Right lobe of liver (tissue), 6 donors: ENCODE results near the gene ADD2. TPM values are rescaled to one million over a fixed set of nuclear protein-coding genes. Genes with fewer than 3 reads are reported as not detected.

Source experiments
- ATAC-seq, 4 donors: fragments of 200-7000 bp; cut with Tn5 transposase; one replicate each; pipeline ENCODE4 v1.9.1; 2020; ENCODE audit warnings: mild to moderate bottlenecking in 4 of 4, moderate library complexity in 4 of 4
- DNase-seq, 3 donors: peaks; one replicate each; pipeline ENCODE4 v3.0.0-alpha.2; 2020
- H3K27ac ChIP-seq, 3 donors: fragments of 200-600 bp; one replicate each; pipeline ENCODE4 v1.8.0; 2022
- H3K27me3 ChIP-seq, 2 donors: fragments of 200-600 bp; one replicate each; pipeline ENCODE4 v1.8.0; 2022
- H3K36me3 ChIP-seq, 4 donors: fragments of 200-600 bp; sonication (generic) in 1 of 4; one replicate each; pipeline versions ENCODE4 v1.5.1 to v1.8.0; 2017 to 2022; ENCODE audit warnings: control low read depth in 1 of 4
- H3K4me1 ChIP-seq, 4 donors: fragments of 200-600 bp; sonication (generic) in 1 of 4; one replicate each; pipeline versions ENCODE4 v1.5.1 to v1.8.0; 2017 to 2022; ENCODE audit warnings: control low read depth in 1 of 4
- H3K4me3 ChIP-seq, 3 donors: fragments of 200-600 bp; one replicate each; pipeline ENCODE4 v1.8.0; 2022
- H3K9me3 ChIP-seq, 4 donors: fragments of 200-600 bp; sonication (generic) in 1 of 4; one replicate each; pipeline versions ENCODE4 v1.5.1 to v1.8.0; 2017 to 2022; ENCODE audit warnings: control low read depth in 1 of 4
- POLR2A ChIP-seq: fragments of 450-650 bp; IDR thresholded peaks from one replicate; pipeline ENCODE4 v1.6.1; 2017; ENCODE audit warnings: antibody characterized with exemption, mild to moderate bottlenecking
- WGBS: methylation state at CpG from one replicate; pipeline ENCODE4 v1.1.6; 2018; ENCODE audit warnings: low coverage, low lambda C conversion rate; ENCODE audit not compliant: insufficient coverage; ENCODE audit errors: missing lambda C conversion rate; 5-methylcytosine and 5-hydroxymethylcytosine counted together
- intact Hi-C, 2 donors: fragments of 100-400 bp; cut with DNase I; formaldehyde crosslinking; loops; one replicate each; pipeline versions ENCODE4 v1.11.2 to v1.14.1; 2022
- total RNA-seq, 6 experiments: library from RNA; depleted of rRNA in 2 of 6; stranded (reverse); fragments of >200 nt in 2 of 6; fragmentation: NEBNext Ultra II Directional in 3 of 6; extraction: Animal tissue kit (Norgen Biotek cat#: 25700) in 3 of 6; gene quantifications; one replicate each; pipeline versions ENCODE4 v1.1.0 to v1.2.4, GENCODE V29; 2016 to 2023
- TF ChIP-seq, protein P1 (sequence below), 4 donors: fragments of 200-600 bp in 3 of 4; fragments of 450-650 bp in 1 of 4; IDR thresholded peaks; one replicate each; pipeline versions ENCODE4 v1.5.1 to v1.8.0; 2016 to 2022; ENCODE audit warnings: antibody characterized with exemption in 4 of 4, mild to moderate bottlenecking in 2 of 4
- donor health status: DM: no; HTN: yes; CAD: no.
- donor health status: DM: no; HTN: no; CAD: no.
- donor health status: DM: no; HTN: no; CAD: no.
- donor health status: DM: no; HTN: yes; CAD: no.
- donor health status: DM: no; HTN: yes; CAD: no.

Gene ADD2
- total RNA-seq, 6 experiments from 2014 or later = under 0.01 to 1.00 (median 0.14) TPM; not detected in 1

DNA sequence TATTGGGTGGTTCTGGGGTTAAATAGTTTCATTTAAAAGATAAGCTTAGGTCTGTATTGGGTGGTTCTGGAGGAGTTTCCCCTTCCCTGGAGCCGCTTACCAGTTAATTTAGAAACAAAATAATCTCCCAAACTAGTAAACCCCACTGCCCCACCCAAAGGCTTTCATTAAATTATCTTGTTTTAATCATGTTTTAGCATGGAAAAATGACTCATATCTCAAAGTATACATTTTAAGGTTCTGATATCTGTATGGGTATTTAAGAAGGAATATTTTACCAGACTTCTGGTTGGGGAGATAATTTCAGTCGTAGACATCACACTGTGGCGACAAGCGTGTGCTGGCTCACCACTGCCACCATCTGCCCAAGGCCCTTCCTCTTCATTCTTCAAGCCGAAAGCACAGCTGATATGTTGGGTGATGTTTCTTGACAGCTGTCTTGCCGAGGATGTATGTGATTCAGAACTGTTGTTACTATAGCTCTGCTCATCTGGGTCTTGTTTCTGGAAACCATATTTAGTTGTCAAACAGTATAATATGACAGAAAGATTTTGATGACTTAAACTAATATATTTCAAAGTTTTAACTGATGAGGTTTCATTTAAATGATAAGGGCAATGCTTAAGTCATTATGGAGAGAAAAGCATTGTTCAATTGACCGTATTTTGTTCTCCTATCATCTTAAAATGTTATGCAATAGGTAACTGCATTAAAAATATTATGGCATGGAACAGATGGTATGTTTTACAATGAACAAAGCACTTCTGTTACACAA, 17.3 kb upstream of the ADD2 start:
- no peak for TF ChIP-seq POLR2A
- TF ChIP-seq, protein P1, sequence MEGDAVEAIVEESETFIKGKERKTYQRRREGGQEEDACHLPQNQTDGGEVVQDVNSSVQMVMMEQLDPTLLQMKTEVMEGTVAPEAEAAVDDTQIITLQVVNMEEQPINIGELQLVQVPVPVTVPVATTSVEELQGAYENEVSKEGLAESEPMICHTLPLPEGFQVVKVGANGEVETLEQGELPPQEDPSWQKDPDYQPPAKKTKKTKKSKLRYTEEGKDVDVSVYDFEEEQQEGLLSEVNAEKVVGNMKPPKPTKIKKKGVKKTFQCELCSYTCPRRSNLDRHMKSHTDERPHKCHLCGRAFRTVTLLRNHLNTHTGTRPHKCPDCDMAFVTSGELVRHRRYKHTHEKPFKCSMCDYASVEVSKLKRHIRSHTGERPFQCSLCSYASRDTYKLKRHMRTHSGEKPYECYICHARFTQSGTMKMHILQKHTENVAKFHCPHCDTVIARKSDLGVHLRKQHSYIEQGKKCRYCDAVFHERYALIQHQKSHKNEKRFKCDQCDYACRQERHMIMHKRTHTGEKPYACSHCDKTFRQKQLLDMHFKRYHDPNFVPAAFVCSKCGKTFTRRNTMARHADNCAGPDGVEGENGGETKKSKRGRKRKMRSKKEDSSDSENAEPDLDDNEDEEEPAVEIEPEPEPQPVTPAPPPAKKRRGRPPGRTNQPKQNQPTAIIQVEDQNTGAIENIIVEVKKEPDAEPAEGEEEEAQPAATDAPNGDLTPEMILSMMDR (IDR thresholded peaks at IDR 0.05) = peak in 3 of 4 donors; percentile 27 to 49 (median 39)
- ATAC-seq (peak in 3 of 4 donors; percentile 40 to 58 (median 55)), DNase-seq (no peak)
- Histone ChIP-seq H3K9me3 (no peaks in the 10 kb centered on the region), H3K36me3 (no peaks in the 10 kb centered on the region), H3K27me3 (peaks cover 0 to 10% of the 10 kb centered on the region in 2 donors), H3K4me1 (peaks cover 0 to 10% (median 0%) of the 10 kb centered on the region in 4 donors), H3K4me3 (no peak overlapping the region), H3K27ac (no peak overlapping the region)
- intact Hi-C loops = no loop called here
- 20% methylated on average over 7 of the region's 7 CpGs for WGBS

DNA sequence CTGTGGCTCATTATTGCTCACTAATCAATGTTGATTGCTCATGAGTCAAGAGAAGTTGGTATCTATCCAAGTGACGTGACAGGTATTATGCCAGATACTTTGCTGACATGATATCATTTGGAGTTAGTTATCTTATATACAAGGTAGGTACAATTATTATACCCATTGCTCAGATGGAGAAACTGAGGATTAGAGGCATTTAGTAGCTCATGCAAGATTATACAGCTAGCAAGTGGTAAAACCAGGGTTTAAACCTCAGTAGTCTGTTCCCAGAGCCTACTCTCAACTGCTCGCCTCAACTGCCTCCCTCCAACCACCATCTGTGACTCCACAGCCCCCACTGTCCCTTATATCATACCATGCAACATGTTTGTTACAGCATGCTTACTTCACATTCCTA, 16.3 kb upstream of the ADD2 start:
- Histone ChIP-seq H3K4me1 (no peaks in the 10 kb centered on the region), H3K36me3 (no peaks in the 10 kb centered on the region), H3K27ac (no peak overlapping the region), H3K9me3 (no peaks in the 10 kb centered on the region), H3K27me3 (peaks cover 0 to 5% of the 10 kb centered on the region in 2 donors), H3K4me3 (no peak overlapping the region)
- DNase-seq (no peak), ATAC-seq (no peak)
- TF ChIP-seq, protein P1 (IDR thresholded peaks at IDR 0.05) = no peak
- TF ChIP-seq POLR2A = no peak
- WGBS = 68% methylated on average over 2 of the region's 2 CpGs
- intact Hi-C loops = no loop called here

DNA sequence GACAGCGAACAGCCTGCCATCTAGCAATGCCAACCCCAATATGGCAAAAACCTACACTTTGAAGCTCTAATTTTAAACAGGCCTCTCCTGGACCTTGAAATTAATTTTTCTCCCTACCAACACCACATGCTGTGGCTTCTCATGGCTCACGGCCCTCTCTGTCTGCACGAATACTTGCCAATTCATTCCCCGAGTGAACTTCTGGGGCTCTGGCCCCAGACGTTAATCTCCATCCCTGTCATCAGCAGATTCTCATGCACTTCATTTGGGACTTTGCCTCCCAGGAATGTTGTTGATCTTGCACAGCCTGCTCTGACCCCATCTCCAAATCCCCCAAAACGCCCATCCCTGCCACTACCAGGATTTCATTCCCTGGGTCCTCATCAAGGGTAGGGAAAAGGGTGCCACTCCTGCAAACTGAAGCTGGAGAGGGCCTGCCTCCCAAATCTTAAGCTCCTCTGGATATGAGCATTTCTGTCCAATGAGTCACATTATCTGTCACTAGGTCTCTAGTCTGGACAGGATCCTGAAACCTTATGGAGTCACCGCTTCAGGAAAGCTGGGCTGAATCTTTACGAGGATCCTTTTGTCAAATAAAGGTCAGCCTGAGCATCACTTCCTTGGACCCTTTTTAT, 12.0 kb upstream of the ADD2 start:
- Histone ChIP-seq H3K27me3 (no peaks in the 10 kb centered on the region), H3K9me3 (no peaks in the 10 kb centered on the region), H3K36me3 (no peaks in the 10 kb centered on the region), H3K4me1 (no peaks in the 10 kb centered on the region), H3K27ac (no peak overlapping the region), H3K4me3 (no peak overlapping the region)
- WGBS = 57% methylated on average over 8 of the region's 8 CpGs
- TF ChIP-seq POLR2A = no peak
- TF ChIP-seq, protein P1 (IDR thresholded peaks at IDR 0.05) = no peak
- no peak for DNase-seq
- intact Hi-C loops = no loop called here
- ATAC-seq = no peak

DNA sequence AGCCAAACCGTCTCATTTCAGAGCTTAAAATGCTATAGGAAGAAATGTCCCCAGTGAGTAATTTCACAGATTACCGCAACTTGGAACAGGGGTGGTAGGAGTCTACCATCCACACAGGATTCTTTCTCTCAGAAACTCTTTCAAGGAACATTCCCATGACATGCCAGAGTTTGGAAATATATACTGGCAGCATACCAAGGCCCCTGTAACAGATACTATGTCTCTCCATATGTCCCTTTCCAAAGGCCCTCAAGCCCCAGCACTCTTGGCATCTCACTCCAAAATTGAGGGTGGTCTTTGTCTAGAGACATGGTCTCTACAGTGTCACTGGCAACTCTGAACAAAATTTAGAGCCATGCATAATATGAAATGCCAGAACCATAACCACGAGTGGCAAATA, 11.5 kb upstream of the ADD2 start:
- no peaks in the 10 kb centered on the region for H3K4me1 ChIP-seq
- no peaks in the 10 kb centered on the region for H3K27me3 ChIP-seq
- ATAC-seq (no peak), DNase-seq (no peak)
- H3K36me3 ChIP-seq = no peaks in the 10 kb centered on the region
- H3K4me3 ChIP-seq = no peak overlapping the region
- 33% methylated on average over 2 of the region's 3 CpGs for WGBS
- no peaks in the 10 kb centered on the region for H3K9me3 ChIP-seq
- no peak overlapping the region for H3K27ac ChIP-seq
- intact Hi-C loops = no loop called here
- TF ChIP-seq, protein P1 (IDR thresholded peaks at IDR 0.05) = no peak
- no peak for TF ChIP-seq POLR2A
